NCI-H82 treated with DMSO at 0.1 percent for 48 hours (cell line): ENCODE measurements around the gene REC114.

ENCODE experiments used
- DNase-seq: peaks from one replicate; lab custom pipeline; 2025; ENCODE audit not compliant: unreplicated experiment; lab: John Stamatoyannopoulos, UW

Gene REC114

GRCh38 chr15:73601451-73602445, 158.8 kb downstream of the REC114 start:
- peak; percentile 26 for DNase-seq

GRCh38 chr15:73602446-73602843, 159.5 kb downstream of the REC114 start:
- no peak for DNase-seq

- no peak for DNase-seq
Observed at GRCh38 chr15:73602992-73603391, 160.0 kb downstream of the REC114 start.

- no peak for DNase-seq
Observed at GRCh38 chr15:73604477-73604876, 161.5 kb downstream of the REC114 start.

GRCh38 chr15:73605759-73606436, 162.9 kb downstream of the REC114 start:
- DNase-seq, result no peak

GRCh38 chr15:73607405-73607804, 164.4 kb downstream of the REC114 start:
- no peak for DNase-seq

GRCh38 chr15:73607843-73608242, 164.9 kb downstream of the REC114 start:
- DNase-seq, result no peak

- DNase-seq, result no peak
Observed at GRCh38 chr15:73608475-73608874, 165.5 kb downstream of the REC114 start.

GRCh38 chr15:73608941-73609340, 166.0 kb downstream of the REC114 start:
- DNase-seq, result peak; percentile 31
